Peyer's patch (tissue), 4 donors: ENCODE results near the gene SLC6A6. TPM values are rescaled to one million over a fixed set of nuclear protein-coding genes. Genes with fewer than 3 reads are reported as not detected.

Experiments
- DNase-seq, 3 donors: peaks; one replicate each; pipeline ENCODE4 v3.0.0-alpha.2; 2017 to 2019
- H3K27ac ChIP-seq, 4 donors: fragments of 200-600 bp; sonication (generic); one replicate each; pipeline ENCODE4 v1.5.1; 2016 to 2019
- H3K27me3 ChIP-seq, 2 donors: fragments of 200-600 bp; sonication (generic); one replicate each; pipeline ENCODE4 v1.5.1; 2019
- H3K36me3 ChIP-seq, 3 donors: fragments of 200-600 bp; sonication (generic); one replicate each; pipeline ENCODE4 v1.5.1; 2016 to 2019
- H3K4me1 ChIP-seq, 4 donors: fragments of 200-600 bp; sonication (generic); one replicate each; pipeline ENCODE4 v1.5.1; 2016 to 2019
- H3K4me3 ChIP-seq, 4 donors: fragments of 200-600 bp; sonication (generic); 1 replicate in 3 of 4; 2 replicates in 1 of 4; pipeline ENCODE4 v1.5.1; 2016 to 2019; ENCODE audit warnings: mild to moderate bottlenecking in 1 of 4
- H3K9me3 ChIP-seq, 4 donors: fragments of 200-600 bp; sonication (generic); one replicate each; pipeline ENCODE4 v1.5.1; 2016 to 2019; ENCODE audit warnings: mild to moderate bottlenecking in 1 of 4
- CTCF ChIP-seq, 6 experiments: fragments of 450-650 bp in 4 of 6; fragments of 200-600 bp in 2 of 6; sonication (generic) in 1 of 6; IDR thresholded peaks; one replicate each; pipeline ENCODE4 v1.5.1; 2017 to 2019; ENCODE audit warnings: antibody characterized with exemption in 6 of 6, mild to moderate bottlenecking in 3 of 6, moderate library complexity in 1 of 6
- POLR2A ChIP-seq, 2 donors: fragments of 450-650 bp; IDR thresholded peaks; one replicate each; pipeline ENCODE4 v1.5.1; 2017; ENCODE audit warnings: antibody characterized with exemption in 2 of 2, mild to moderate bottlenecking in 2 of 2, moderate library complexity in 2 of 2
- total RNA-seq, 4 donors: library from RNA; depleted of rRNA; stranded (reverse); fragments of >200 nt; gene quantifications; one replicate each; pipeline ENCODE4 v1.1.0, GENCODE V29; 2016

SLC6A6 gene
- total RNA-seq, 4 donors from 2014 or later, result 61.1 to 190 (median 150) TPM

GRCh38 chr3:14440168-14440518 is 37.7 kb downstream of the SLC6A6 start:
- H3K9me3 ChIP-seq, result no peaks in the 10 kb centered on the region
- peaks cover 0 to 20% (median 0%) of the 10 kb centered on the region in 3 donors for H3K36me3 ChIP-seq
- no peak overlapping the region for H3K27ac ChIP-seq
- H3K4me1 ChIP-seq, result peaks cover 0 to 49% (median 4%) of the 10 kb centered on the region in 4 donors
- H3K4me3 ChIP-seq, result no peak overlapping the region
- DNase-seq, result no peak
- TF ChIP-seq CTCF (IDR thresholded peaks at IDR 0.05) (no peak), POLR2A (IDR thresholded peaks at IDR 0.05) (no peak)
- no peaks in the 10 kb centered on the region for H3K27me3 ChIP-seq

- Histone ChIP-seq H3K36me3 (peaks cover 0 to 25% (median 0%) of the 10 kb centered on the region in 3 donors), H3K27ac (no peak overlapping the region), H3K9me3 (no peaks in the 10 kb centered on the region), H3K4me3 (no peak overlapping the region), H3K4me1 (peaks cover 0 to 43% (median 4%) of the 10 kb centered on the region in 4 donors), H3K27me3 (no peaks in the 10 kb centered on the region)
- DNase-seq, result no peak
- TF ChIP-seq CTCF (IDR thresholded peaks at IDR 0.05), result no peak
- no peak for TF ChIP-seq POLR2A (IDR thresholded peaks at IDR 0.05)
Measured at GRCh38 chr3:14440531-14441239, 38.3 kb downstream of the SLC6A6 start.

GRCh38 chr3:14441240-14441919 is 39.0 kb downstream of the SLC6A6 start:
- H3K9me3 ChIP-seq, result no peaks in the 10 kb centered on the region
- H3K4me1 ChIP-seq, result peaks cover 0 to 36% (median 4%) of the 10 kb centered on the region in 4 donors
- DNase-seq, result no peak
- no peak overlapping the region for H3K4me3 ChIP-seq
- TF ChIP-seq CTCF (IDR thresholded peaks at IDR 0.05) (no peak), POLR2A (IDR thresholded peaks at IDR 0.05) (no peak)
- H3K27me3 ChIP-seq, result no peaks in the 10 kb centered on the region
- peaks cover 0 to 32% (median 0%) of the 10 kb centered on the region in 3 donors for H3K36me3 ChIP-seq
- no peak overlapping the region for H3K27ac ChIP-seq

GRCh38 chr3:14441920-14442300 is 39.5 kb downstream of the SLC6A6 start:
- no peak overlapping the region for H3K4me3 ChIP-seq
- H3K9me3 ChIP-seq, result no peaks in the 10 kb centered on the region
- H3K36me3 ChIP-seq, result peaks cover 0 to 37% (median 0%) of the 10 kb centered on the region in 3 donors
- H3K27ac ChIP-seq, result no peak overlapping the region
- TF ChIP-seq CTCF (IDR thresholded peaks at IDR 0.05) (no peak), POLR2A (IDR thresholded peaks at IDR 0.05) (no peak)
- DNase-seq, result no peak
- peaks cover 0 to 31% (median 4%) of the 10 kb centered on the region in 4 donors for H3K4me1 ChIP-seq
- H3K27me3 ChIP-seq, result no peaks in the 10 kb centered on the region

GRCh38 chr3:14444380-14444779 is 42.0 kb downstream of the SLC6A6 start:
- Histone ChIP-seq H3K4me1 (peaks cover 0 to 13% (median 2%) of the 10 kb centered on the region in 4 donors), H3K36me3 (peaks cover 0 to 62% (median 0%) of the 10 kb centered on the region in 3 donors), H3K27ac (no peak overlapping the region), H3K9me3 (no peaks in the 10 kb centered on the region), H3K4me3 (no peak overlapping the region), H3K27me3 (no peaks in the 10 kb centered on the region)
- no peak for DNase-seq
- TF ChIP-seq CTCF (IDR thresholded peaks at IDR 0.05) (no peak), POLR2A (IDR thresholded peaks at IDR 0.05) (no peak)
